Measurements from ENCODE around the gene ALDH1B1.

- TF ChIP-seq CTCF (IDR thresholded peaks at IDR 0.05) (no peak), POLR2A (IDR thresholded peaks at IDR 0.05) (no peak)
These were observed 33.9 kb upstream of the ALDH1B1 start for GRCh38 chr9:38358390-38359296.

All from breast epithelium (tissue), 3 donors.